HEK293T (cell line): ENCODE data around the gene HYDIN.
"Not testable (repeated sequence)": the region's sequence is repeated elsewhere in the genome, so short reads cannot be mapped to it uniquely, and the experiment has no call there.

Experiments used
- CTBP1 ChIP-seq: fragments of 450-650 bp; IDR thresholded peaks from 2 replicates; pipeline ENCODE4 v1.6.1; 2016; ENCODE audit warnings: borderline replicate concordance
- ELF4 ChIP-seq: fragments of 450-650 bp; IDR thresholded peaks from 2 replicates; pipeline ENCODE4 v1.6.1; 2017; ENCODE audit warnings: antibody characterized with exemption
- FOXA1 ChIP-seq: fragments of 450-650 bp; IDR thresholded peaks from 2 replicates; pipeline ENCODE4 v1.6.1; 2016; ENCODE audit warnings: mild to moderate bottlenecking

GRCh38 chr16:70987019-70987715 lies 243.4 kb downstream of the HYDIN start:
- not testable (repeated sequence) for TF ChIP-seq FOXA1, ELF4, CTBP1
